ENCODE measurements around the gene PLXNA4.

Gene PLXNA4

GRCh38 chr7:132145063-132145462 lies 431.2 kb downstream of the PLXNA4 start:
- in situ Hi-C loops (cut with HindIII; ENCODE audit: low pct_unique_long_range_greater_than_20kb, low sequenced_read_pairs) = no loop called here
- TF ChIP-seq JUND (IDR thresholded peaks at IDR 0.05; ENCODE audit: low read depth) = no peak
- no peak for DNase-seq (ENCODE audit: low read depth in 1 of 2, low spot score in 1 of 2)

- DNase-seq (ENCODE audit: low read depth in 1 of 2, low spot score in 1 of 2) = no peak
- TF ChIP-seq JUND (IDR thresholded peaks at IDR 0.05; ENCODE audit: low read depth) = no peak
- in situ Hi-C loops (cut with HindIII; ENCODE audit: low pct_unique_long_range_greater_than_20kb, low sequenced_read_pairs) = no loop called here
Observed at GRCh38 chr7:132142006-132142405, 434.3 kb downstream of the PLXNA4 start.

GRCh38 chr7:132141109-132141508 lies 435.2 kb downstream of the PLXNA4 start:
- no peak for DNase-seq (ENCODE audit: low read depth in 1 of 2, low spot score in 1 of 2)
- no peak for TF ChIP-seq JUND (IDR thresholded peaks at IDR 0.05; ENCODE audit: low read depth)
- in situ Hi-C loops (cut with HindIII; ENCODE audit: low pct_unique_long_range_greater_than_20kb, low sequenced_read_pairs) = no loop called here

- TF ChIP-seq JUND (IDR thresholded peaks at IDR 0.05; ENCODE audit: low read depth) = no peak
- in situ Hi-C loops (cut with HindIII; ENCODE audit: low pct_unique_long_range_greater_than_20kb, low sequenced_read_pairs) = no loop called here
- no peak for DNase-seq (ENCODE audit: low read depth in 1 of 2, low spot score in 1 of 2)
Observed at GRCh38 chr7:132140341-132140740, 435.9 kb downstream of the PLXNA4 start.

- no peak for DNase-seq (ENCODE audit: low read depth in 1 of 2, low spot score in 1 of 2)
- in situ Hi-C loops (cut with HindIII; ENCODE audit: low pct_unique_long_range_greater_than_20kb, low sequenced_read_pairs) = no loop called here
- TF ChIP-seq JUND (IDR thresholded peaks at IDR 0.05; ENCODE audit: low read depth) = no peak
Observed at GRCh38 chr7:132138817-132139216, 437.5 kb downstream of the PLXNA4 start.

- TF ChIP-seq JUND (IDR thresholded peaks at IDR 0.05; ENCODE audit: low read depth) = no peak
- in situ Hi-C loops (cut with HindIII; ENCODE audit: low pct_unique_long_range_greater_than_20kb, low sequenced_read_pairs) = no loop called here
- DNase-seq (ENCODE audit: low read depth in 1 of 2, low spot score in 1 of 2) = no peak
Observed at GRCh38 chr7:132137681-132138080, 438.6 kb downstream of the PLXNA4 start.

GRCh38 chr7:132135746-132136385 lies 440.4 kb downstream of the PLXNA4 start:
- in situ Hi-C loops (cut with HindIII; ENCODE audit: low pct_unique_long_range_greater_than_20kb, low sequenced_read_pairs) = no loop called here
- DNase-seq (ENCODE audit: low read depth in 1 of 2, low spot score in 1 of 2) = no peak
- no peak for TF ChIP-seq JUND (IDR thresholded peaks at IDR 0.05; ENCODE audit: low read depth)

GRCh38 chr7:132134814-132135445 lies 441.3 kb downstream of the PLXNA4 start:
- no peak for DNase-seq (ENCODE audit: low read depth in 1 of 2, low spot score in 1 of 2)
- in situ Hi-C loops (cut with HindIII; ENCODE audit: low pct_unique_long_range_greater_than_20kb, low sequenced_read_pairs) = no loop called here
- no peak for TF ChIP-seq JUND (IDR thresholded peaks at IDR 0.05; ENCODE audit: low read depth)

GRCh38 chr7:132133501-132133900 lies 442.8 kb downstream of the PLXNA4 start:
- in situ Hi-C loops (cut with HindIII; ENCODE audit: low pct_unique_long_range_greater_than_20kb, low sequenced_read_pairs) = no loop called here

GRCh38 chr7:132131196-132131595 lies 445.1 kb downstream of the PLXNA4 start:
- no peak for DNase-seq (ENCODE audit: low read depth in 1 of 2, low spot score in 1 of 2)
- in situ Hi-C loops (cut with HindIII; ENCODE audit: low pct_unique_long_range_greater_than_20kb, low sequenced_read_pairs) = no loop called here
- no peak for TF ChIP-seq JUND (IDR thresholded peaks at IDR 0.05; ENCODE audit: low read depth)

More at GRCh38 chr7:132133501-132133900, 442.8 kb downstream of the PLXNA4 start:
- no peak for TF ChIP-seq JUND (IDR thresholded peaks at IDR 0.05; ENCODE audit: low read depth)
- no peak for DNase-seq (ENCODE audit: low read depth in 1 of 2, low spot score in 1 of 2)

- no peak for DNase-seq (ENCODE audit: low read depth in 1 of 2, low spot score in 1 of 2)
- no peak for TF ChIP-seq JUND (IDR thresholded peaks at IDR 0.05; ENCODE audit: low read depth)
- in situ Hi-C loops (cut with HindIII; ENCODE audit: low pct_unique_long_range_greater_than_20kb, low sequenced_read_pairs) = no loop called here
Observed at GRCh38 chr7:132130497-132130896, 445.8 kb downstream of the PLXNA4 start.

GRCh38 chr7:132125872-132126595 lies 450.2 kb downstream of the PLXNA4 start:
- in situ Hi-C loops (cut with HindIII; ENCODE audit: low pct_unique_long_range_greater_than_20kb, low sequenced_read_pairs) = no loop called here
- no peak for TF ChIP-seq JUND (IDR thresholded peaks at IDR 0.05; ENCODE audit: low read depth)

GRCh38 chr7:132125096-132125495 lies 451.2 kb downstream of the PLXNA4 start:
- in situ Hi-C loops (cut with HindIII; ENCODE audit: low pct_unique_long_range_greater_than_20kb, low sequenced_read_pairs) = no loop called here
- no peak for TF ChIP-seq JUND (IDR thresholded peaks at IDR 0.05; ENCODE audit: low read depth)
- no peak for DNase-seq (ENCODE audit: low read depth in 1 of 2, low spot score in 1 of 2)

More at GRCh38 chr7:132125872-132126595, 450.2 kb downstream of the PLXNA4 start:
- DNase-seq (ENCODE audit: low read depth in 1 of 2, low spot score in 1 of 2) = no peak
